ENCODE data around the gene PCDHAC1.
"Not testable (repeated sequence)": the region's sequence is repeated elsewhere in the genome, so short reads cannot be mapped to it uniquely, and the experiment has no call there.

PCDHAC1 gene

DNA sequence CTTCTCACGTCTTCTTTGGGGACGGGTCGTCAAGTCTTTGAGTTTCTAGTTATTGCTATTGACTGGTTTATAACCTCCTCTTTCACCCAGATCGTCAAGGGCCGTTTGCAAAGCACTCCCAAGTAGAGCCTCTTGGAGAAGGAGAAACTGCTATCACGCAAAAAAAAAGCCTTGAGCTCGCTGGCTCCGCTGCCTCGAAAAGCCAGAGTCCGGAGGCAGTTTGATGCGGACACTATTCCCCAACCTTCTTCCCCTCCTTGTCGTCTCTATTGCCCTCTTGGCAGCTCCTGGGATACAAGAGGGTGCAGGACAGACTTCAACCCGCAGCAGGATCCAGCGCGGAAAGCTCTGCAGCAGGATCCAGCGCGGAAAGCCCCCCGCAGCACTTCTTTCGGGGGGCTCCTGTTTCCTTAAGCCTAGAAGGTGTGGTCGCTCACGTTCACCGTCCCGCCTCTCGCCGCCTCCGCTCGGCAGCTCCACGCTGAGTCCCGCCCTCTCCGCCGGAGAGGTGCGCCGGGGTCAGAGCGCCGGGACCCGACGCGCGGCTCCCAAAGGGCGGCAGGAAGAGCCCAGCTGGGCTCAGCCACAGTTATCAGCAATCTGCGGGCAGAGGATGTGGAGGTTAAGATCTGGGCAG is at the start of gene PCDHAC1:
PCDHAC1 (plus strand) TSS at position 494 of the 637 bp plus-strand sequence. CDS start 594 bp downstream, outside the sequence.
- TF ChIP-seq CTCF (conservative IDR thresholded peaks at IDR 0.05) (no peak), ZFX (IDR thresholded peaks at IDR 0.05) (no peak)
- H3K27ac ChIP-seq = no peak within 1 kb of the TSS

GRCh38 chr5:140876541-140877261 is 49.4 kb upstream of the PCDHAC1 start:
- not testable (repeated sequence) for H3K27ac ChIP-seq

DNA sequence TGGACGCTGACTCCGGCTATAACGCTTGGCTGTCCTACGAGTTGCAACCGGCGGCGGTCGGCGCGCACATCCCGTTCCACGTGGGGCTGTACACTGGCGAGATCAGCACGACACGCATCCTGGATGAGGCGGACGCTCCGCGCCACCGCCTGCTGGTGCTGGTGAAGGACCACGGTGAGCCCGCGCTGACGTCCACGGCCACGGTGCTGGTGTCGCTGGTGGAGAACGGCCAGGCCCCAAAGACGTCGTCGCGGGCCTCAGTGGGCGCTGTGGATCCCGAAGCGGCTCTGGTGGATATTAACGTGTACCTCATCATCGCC is 48.9 kb upstream of the PCDHAC1 start:
- H3K27ac ChIP-seq = no peak overlapping the region
- no peak for TF ChIP-seq CTCF (conservative IDR thresholded peaks at IDR 0.05)
- no peak for TF ChIP-seq ZFX (IDR thresholded peaks at IDR 0.05)

DNA sequence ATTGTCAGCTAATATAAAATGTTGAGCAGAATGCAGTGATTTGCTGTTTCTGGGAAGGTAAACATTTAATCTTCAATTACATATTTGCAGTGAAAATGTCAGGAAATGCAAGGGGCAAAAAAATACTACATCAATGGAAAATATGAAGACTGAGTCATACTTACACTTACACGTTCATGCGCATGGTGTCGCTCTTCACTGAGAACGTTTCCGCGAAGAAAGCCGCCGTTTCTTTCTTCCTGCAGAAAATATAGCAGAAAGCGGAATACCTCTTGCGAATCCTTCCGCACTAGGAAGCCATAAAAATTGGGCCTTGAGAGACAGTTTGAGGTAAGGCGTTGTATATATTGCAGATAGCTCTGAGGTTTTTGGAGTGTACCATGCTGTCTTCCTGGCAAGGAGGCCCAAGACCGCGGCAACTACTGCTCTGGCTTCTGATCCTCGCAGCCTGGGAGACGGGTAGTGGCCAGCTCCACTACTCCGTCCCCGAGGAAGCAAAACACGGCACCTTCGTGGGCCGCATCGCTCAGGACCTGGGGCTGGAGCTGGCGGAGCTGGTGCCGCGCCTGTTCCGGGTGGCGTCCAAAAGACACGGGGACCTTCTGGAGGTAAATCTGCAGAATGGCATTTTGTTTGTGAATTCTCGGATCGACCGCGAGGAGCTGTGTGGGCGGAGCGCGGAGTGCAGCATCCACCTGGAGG is 44.1 kb upstream of the PCDHAC1 start, which contains the start of gene PCDHA13:
PCDHA13 (plus strand) TSS at position 236 of the 702 bp plus-strand sequence; CDS start at position 381, 145 bp downstream.
- no peak within 1 kb of the TSS for H3K27ac ChIP-seq
- TF ChIP-seq CTCF (conservative IDR thresholded peaks at IDR 0.05) (peak; percentile 72), ZFX (IDR thresholded peaks at IDR 0.05) (no peak)

DNA sequence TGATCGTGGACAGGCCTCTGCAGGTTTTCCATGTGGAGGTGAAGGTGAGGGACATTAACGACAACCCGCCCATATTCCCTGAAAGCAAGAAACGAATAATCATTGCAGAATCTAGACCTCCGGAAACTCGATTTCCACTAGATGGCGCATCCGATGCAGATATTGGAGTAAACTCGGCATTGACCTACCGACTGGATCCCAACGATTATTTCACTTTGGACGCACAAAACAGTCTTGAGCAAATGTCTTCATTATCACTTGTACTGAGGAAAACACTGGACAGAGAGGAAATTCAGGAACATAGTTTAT is 43.6 kb upstream of the PCDHAC1 start:
- TF ChIP-seq ZFX (IDR thresholded peaks at IDR 0.05) (no peak), CTCF (conservative IDR thresholded peaks at IDR 0.05) (peak; percentile 54)
- no peak overlapping the region for H3K27ac ChIP-seq

- no peak for TF ChIP-seq CTCF (conservative IDR thresholded peaks at IDR 0.05)
- TF ChIP-seq ZFX (IDR thresholded peaks at IDR 0.05) = no peak
Observed at GRCh38 chr5:140883373-140883772, 42.7 kb upstream of the PCDHAC1 start.

GRCh38 chr5:140883927-140884697 is 42.0 kb upstream of the PCDHAC1 start:
- no peak for TF ChIP-seq ZFX (IDR thresholded peaks at IDR 0.05)
- no peak for TF ChIP-seq CTCF (conservative IDR thresholded peaks at IDR 0.05)
- no peak overlapping the region for H3K27ac ChIP-seq

More at GRCh38 chr5:140883373-140883772, 42.7 kb upstream of the PCDHAC1 start:
- H3K27ac ChIP-seq = no peak overlapping the region

Measured in C4-2B (cell line).